ENCODE measurements around the gene RBFA.
"Not testable (repeated sequence)": the region's sequence is repeated elsewhere in the genome, so short reads cannot be mapped to it uniquely, and the experiment has no call there.

GRCh38 chr18:79999701-80000100 is 34.5 kb upstream of the RBFA start:
- TF ChIP-seq ZNF274 (IDR thresholded peaks at IDR 0.05; ENCODE audit: low read depth, low read length); SUZ12 (IDR thresholded peaks at IDR 0.05; ENCODE audit: extremely low read depth, insufficient read depth, insufficient read length); YY1 (IDR thresholded peaks at IDR 0.05; ENCODE audit: insufficient read depth, insufficient read length): not testable (repeated sequence)

All from NT2/D1 (cell line).